NOMO-1 treated with DMSO at 0.1 percent for 48 hours (cell line): Measurements from ENCODE around the gene CDC20B.
A peak's percentile ranks its signal among the peaks of the same experiment; 100 is the strongest.
"Not testable (repeated sequence)": the region's sequence is repeated elsewhere in the genome, so short reads cannot be mapped to it uniquely, and the experiment has no call there.

Source experiments
- DNase-seq: peaks from one replicate; lab custom pipeline; 2025; ENCODE audit not compliant: unreplicated experiment; lab: John Stamatoyannopoulos, UW

The CDC20B gene

DNA sequence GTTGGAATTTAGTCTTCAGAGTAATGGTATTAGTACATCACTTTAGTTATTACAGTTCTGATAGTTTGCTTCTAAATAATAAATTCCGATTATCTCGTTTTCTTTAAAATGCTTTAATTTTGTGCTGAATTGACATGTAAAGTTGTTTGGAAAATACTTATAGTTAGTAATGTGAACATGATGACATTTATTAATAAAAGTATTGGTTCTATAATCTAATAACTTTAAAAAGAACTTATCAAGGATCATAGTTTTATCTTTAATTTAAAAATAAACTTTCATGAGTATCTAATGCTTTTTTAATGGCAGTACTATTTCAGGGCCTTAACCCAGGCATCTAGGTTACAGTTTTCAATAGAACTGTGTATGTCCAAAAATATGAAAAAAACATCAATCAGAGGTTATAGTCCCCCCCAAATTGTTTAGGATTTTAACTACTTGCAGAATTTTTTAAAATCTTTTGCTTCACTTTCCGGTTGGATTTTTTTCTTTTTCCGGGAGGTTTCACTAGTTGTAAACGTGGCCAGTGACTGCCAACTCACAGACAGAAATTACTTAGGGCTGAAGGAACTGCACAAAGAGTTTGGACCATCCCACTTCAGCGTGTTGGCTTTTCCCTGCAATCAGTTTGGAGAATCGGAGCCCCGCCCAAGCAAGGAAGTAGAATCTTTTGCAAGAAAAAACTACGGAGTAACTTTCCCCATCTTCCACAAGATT, 12.3 kb downstream of the CDC20B start:
- no peak for DNase-seq

DNA sequence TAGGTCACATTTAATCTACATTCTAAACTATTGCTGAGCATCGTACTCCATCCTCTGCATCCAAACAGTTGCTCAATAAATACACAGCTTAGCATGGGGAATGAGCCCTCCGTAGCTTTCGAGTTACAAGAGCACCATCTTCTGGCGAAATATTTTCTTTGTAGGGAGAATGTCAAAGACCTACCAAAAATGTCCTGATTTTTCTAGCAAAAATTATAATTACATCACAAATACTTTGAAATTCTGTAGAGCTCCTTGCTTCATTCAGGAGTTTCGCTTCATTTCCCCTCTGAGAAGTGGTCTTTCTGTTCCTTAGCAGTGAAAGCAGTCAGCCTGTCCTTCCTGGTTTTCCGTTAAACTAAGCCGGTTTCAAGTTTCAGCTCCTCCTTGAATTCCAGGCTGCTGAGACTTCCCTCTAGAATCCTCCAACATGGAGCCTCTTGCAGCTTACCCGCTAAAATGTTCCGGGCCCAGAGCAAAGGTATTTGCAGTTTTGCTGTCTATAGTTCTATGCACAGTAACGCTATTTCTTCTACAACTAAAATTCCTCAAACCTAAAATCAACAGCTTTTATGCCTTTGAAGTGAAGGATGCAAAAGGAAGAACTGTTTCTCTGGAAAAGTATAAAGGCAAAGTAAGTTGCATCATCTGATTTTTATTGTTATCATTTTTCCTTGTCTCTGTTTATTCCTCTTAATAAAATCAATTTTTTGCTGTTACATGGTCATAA, 13.0 kb downstream of the CDC20B start, which contains the start of gene GPX8:
TSS of gene GPX8 (plus strand) at position 409 of the 730 bp plus-strand sequence. CDS start at position 431, 22 bp downstream.
- DNase-seq = peak; percentile 59

DNA sequence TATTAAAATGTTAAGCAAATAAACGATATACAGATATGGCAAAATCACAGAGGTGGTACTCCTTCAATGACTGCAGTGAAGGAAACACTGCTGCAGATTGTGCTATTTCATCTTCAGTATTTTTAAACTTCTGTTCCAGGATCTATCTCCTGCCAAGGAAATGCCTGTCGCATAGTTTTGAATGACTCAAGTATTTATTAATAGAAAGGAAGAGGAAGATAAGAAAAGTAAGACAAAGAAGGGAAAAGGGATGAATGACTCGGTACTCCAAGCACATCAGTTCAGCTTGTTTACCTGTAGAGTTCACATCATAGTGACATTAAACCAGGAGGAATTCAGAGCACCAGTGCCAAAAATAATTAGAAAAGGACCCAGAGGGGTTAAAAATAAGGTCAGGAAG, 18.1 kb downstream of the CDC20B start:
- DNase-seq = no peak

DNA sequence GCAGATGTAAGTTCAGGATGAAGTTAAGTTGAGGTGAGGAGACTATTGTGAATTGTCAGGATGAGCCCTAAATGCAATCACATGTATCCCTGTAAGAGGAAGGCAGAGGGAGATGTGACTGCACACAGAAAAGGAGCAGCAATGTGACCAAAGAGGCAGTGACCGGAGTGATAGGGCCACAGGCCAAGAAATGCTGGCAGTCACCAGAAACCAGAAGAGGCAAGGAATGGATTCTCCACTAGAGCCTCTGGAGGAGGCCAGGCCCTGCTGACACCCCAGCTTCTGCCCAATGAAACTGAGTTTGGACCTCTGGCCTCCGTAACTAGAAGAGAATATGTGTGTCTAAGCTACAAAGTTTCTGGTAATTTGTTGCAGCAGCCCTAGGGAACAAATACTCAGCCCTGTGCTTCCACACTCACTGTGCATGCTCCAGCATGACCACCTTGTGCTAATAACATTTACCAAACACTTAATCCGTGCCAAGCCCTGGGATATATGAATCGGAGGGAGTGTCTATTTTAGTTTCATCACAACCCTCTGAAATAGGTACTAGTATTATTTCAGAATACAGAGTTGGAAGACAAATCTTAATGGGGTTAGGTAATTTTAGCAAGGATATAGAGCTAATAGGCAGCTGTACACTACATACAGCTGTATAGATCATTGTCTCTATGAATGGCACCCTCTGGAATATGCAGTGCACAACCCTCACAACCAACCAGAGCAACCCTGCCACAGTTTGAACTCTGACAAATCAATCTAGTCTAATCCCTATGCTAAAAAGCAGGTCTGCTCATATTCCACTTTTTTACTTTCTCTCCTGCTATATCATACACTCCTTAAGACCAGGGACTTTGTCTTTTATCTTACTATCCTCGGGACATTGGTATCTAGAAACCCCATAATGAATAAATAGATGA, 20.8 kb downstream of the CDC20B start:
- DNase-seq = no peak

DNA sequence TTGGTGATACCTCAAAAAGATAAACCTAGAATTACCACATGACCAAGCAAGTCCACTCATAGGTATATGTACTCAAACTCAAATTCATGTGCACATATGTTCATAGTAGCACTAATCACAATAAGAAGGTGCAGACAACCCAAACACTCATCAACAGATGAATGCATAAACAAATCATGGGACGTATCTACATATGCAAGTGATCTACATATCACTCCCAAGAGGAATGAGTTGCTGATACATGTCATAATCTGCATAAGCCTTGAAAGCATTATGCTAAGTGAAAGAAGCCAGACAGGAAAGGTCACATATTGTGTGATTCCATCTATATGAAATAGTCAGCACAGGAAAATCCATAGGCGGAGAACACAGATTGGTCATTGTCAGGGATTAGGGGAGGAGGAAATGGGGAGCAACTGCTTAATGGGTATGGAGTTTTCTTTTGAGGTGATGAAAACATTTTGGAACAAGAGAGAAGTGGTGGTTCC, 23.6 kb downstream of the CDC20B start:
- no peak for DNase-seq

DNA sequence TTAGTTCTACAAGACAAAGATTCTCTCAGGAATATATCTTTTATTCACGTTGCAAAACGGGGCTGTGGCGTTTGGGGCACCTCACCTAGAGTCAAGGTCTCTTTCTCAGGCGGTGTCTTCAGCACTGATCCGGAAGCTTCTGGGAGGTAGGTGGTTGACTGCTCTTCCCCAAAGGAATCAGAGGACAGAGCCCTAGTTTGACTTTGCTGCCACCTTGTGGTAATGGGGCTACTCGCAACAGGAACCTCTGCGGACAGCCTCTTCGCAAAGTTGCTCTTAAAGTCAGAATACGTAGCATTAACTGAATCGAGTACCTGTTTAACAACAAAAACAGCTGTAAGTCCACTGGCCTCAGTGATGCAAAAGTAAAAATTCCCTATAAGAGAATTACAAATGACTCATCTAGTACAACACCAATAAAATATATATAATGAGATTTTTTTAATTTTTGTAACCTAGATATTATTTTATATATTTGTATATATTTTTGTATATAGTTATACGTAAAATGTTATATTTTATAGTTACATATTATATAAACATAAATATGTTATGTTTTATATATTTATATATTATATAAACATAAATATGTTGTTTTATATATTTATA, 26.3 kb downstream of the CDC20B start:
- peak; percentile 84 for DNase-seq

DNA sequence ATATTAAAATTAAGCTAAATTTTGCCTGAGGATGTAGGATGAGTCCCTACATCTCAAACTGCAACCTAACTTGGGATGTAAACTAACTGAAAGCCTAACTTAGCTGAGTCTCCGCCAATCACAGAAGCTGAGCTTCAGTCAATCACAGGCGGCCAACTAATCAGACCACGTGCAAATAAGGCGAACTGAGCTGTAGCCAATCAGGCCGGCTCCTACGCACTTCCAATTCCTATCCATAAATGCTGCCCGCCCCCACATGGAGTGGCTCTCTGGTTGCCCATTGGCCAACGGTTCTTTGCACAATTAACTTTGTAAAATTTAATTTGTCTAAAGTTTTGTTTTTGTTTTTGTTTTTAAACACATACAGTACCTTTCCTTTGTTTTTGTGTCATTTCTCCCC, 26.9 kb downstream of the CDC20B start:
- no peak for DNase-seq

DNA sequence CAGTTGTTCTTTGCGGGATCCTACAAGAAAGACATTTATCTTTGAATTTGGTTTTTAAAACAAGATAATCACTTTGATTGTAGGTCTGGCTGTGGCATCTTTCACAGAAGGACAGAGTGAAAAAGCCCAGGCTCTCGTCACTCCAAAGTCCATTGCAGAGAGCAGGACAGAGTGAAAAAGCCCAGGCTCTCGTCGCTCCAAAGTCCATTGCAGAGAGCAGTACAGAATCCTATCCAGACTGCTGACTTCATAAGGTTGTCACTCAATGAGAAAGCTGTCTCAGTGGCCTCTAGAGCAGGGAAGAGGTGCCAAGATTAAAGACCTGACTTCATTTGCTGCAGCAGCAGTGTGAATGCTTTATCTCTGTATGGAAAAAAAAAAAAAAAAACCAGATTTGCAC, 29.4 kb downstream of the CDC20B start:
- no peak for DNase-seq

DNA sequence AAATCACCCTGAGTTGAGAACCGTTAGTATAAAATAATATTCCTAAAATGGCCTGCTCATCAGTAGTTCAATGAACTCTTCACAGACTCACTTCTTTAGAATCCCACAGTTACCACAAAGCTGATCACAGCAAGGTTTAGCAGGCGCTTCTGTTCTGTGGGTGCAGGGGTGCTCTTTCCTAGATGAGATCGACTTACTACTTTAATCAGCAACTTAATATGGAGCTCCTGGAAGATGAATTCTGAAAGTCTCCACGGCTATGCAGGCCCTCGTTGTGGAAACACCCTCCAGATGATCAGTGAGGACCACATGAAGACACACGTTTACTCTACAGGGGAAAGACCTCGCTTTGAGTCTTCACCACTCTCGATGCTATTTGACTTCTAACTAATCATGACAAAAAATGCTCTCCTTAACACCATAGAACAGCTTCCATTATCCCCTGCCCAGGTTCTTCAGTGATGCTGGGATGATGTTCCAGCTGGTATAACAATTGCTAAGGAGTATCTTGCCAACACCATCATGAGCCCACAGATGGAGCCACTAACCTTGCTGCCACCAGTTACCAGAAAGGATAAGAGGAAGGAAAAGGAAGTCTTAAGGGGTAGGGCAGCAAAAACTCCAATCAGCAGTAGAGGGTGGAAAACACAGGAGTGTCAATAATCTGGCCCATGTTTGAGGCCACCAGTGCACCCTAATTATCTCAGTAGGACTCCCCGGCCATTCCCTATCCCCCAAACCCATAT, 30.9 kb downstream of the CDC20B start:
- DNase-seq = no peak

DNA sequence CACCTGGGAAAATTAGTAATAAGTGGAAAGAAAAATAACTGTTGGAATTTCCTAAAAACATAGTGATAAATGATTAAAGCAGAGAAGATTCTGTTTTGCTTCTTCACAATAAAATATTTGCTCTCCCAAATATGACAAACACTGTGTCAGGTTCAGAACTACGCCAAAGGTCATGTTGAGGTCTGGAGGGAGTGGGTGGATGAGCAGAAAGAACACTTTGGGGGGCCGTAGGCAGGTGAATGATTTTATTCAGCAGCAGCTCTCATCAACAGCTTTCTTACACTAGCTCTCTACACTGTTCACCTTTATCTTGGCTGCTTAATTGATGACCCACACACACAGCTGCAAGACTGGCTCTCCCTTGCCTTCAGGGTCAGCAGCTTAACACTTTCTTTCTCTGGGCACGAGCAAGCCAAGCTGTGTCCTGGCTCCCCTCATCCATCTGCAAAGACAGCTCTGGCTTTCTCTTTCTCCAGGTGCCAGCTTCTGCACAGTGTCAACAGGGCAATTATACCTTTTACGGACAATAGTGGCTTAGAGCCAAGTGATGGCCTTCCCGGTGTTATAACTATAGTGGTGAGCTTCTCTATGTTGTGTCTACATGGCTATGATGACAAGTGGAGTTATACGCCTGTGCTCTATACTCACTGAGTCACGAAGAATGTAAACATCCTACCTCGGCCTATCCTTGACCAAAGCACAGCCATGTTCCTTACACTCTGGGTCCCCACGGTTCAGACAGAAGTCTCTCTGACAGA, 31.9 kb downstream of the CDC20B start:
- no peak for DNase-seq

DNA sequence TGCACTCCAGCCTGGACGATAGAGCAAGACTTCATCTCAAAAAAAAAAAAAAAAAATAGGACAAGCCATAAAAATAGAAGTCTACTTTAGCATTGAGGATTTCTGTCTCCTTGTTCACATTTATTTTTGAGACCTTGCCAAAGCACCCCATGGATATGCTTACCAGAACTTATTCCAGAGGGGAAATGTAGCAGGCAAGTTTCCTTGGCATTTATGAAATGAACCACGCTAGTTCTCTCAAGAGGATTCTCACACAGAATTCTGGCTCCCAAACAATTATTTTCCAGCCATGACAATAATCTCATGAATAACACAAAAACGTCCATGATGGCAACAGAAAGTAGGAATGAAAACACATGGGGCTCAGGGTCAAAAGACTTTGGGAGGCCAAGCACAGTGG, 36.5 kb downstream of the CDC20B start:
- no peak for DNase-seq

DNA sequence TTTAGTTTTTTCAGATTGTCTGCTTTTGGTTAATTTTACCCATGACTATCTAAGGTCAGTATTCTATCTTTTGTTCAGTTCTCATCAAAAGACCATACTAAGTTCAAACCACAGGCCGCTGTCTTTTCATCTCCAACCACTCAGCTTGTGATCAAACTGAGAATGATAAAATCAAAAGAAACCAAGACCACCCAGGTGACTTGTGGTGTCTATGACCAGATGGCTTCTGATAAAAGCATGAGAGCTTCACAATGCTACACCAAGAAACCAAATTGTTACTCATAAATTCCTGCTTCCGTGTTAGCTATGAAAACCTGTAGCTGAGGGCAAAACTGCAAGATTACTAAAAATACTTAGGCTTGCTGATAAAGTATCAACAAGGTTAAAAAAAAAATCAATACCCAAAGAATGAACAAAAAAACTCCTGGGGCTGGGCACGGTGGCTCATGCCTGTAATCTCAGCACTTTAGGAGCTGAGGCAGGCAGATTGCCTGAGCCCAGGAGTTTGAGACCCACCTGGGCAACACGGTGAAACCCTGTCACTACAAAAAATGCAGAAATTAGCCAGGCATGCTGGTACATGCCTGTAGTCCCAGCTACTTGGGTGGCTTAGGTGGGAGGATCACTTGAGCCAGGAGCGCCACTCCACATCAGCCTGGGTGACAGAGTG, 38.8 kb downstream of the CDC20B start:
- DNase-seq = no peak

DNA sequence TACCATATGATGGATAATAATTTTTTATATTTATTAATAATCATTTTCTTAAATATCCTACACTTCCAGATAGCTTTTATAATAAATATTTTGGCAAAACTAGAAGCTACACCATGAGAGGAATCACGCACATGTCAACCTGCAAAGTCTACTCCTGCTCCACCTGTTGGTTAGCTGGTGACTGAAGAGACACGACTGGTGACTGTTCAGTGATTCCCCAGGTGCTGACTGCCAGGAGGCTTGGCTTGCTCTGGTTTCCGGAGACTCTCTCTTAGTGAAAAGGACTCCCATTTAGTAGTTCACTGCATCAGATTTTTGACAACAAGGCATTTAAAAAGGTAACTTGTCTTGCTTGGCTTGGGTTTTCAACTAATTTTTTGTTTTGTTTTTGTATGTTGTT, 49.6 kb downstream of the CDC20B start:
- no peak for DNase-seq

DNA sequence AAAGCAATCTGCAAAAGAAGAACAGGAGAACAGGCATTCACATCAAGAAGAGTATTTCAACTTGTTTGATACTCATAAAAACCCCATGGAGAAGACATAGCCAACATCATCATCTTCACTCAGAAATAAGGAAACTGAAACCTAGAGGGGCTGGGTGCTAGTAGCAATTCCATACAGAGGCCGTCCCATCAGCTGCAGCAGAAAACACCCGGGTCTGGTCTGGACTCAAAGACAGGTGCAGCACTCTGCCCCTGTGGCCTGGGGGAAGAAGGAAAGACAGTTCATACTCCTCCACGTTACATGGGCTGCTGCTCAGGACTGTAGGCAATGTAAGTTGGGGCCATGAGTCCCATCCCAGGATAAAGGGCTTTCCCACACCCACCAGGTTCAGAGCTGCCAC, 58.9 kb downstream of the CDC20B start:
- DNase-seq = no peak

DNA sequence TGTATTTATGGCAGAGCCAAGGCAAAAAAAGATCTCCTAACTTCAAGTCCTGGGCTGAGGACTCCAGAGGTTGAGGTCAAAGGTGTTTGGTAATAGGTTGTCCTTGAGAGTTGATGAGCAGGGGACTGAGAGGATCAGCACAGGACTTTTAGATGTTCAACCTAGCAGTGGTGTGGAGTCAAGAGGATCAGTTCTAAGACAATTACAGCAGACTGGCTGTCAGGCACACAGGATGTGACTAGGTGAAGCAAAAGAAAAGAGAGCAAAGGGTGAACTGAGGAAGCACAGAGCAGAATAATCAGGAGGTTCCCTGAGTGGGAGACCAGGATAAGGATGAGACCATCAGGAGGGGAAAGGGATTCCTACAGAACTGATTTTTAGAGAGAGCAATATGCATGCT, 59.6 kb downstream of the CDC20B start:
- DNase-seq = no peak

DNA sequence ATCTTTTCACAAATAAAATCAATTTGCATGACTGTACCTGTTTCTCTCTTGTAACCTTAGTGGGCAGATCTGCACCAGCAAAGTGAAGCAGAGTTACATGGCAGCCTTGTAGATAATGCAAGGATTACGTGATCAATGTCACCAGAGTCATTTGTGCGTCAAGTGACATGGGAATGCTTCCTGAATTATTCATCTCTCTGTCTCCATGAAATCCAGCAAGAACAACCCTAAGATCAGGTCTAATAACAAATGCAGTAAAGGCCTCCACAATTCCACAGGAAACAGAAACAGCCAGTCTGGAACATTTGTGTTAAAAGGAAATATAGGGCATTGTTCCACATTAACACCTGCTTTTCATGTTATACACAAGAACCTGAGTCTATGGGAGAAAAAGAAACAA, 62.8 kb downstream of the CDC20B start:
- DNase-seq = no peak

DNA sequence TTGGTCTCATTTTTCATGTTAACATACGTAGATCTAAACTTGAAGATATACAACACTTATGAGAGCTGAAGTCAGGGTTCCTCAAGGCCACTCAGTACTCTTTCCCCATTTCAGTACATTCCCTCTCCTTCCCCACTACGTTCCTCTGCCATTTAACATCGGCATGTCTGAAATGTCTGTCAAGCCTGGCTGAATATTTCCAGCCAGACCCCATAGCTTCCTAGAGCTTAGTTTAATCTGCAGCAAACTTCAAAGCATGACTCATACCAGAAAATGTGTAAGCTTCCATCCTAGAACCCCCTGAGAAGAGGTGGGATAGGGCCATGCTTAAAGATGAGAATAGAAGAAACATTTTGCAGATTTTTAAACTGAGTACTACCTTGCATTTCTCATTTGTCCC, 64.3 kb downstream of the CDC20B start:
- DNase-seq = no peak

DNA sequence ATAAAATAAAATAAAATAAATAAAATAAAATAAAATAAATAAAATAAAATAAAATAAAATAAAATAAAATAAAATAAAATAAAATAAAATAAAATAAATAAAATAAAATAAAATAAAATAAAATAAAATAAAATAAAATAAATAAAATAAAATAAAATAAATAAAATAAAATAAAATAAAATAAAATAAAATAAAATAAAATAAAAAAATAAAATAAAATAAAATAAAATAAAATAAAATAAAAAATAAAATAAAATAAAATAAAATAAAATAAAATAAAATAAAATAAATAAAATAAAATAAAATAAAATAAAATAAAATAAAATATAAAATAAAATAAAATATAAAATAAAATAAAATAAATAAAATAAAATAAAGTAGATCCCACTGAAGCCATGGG, 67.0 kb downstream of the CDC20B start:
- DNase-seq = not testable (repeated sequence)
